Measurements from ENCODE around the gene SLC28A1.
"Not testable (repeated sequence)": the region's sequence is repeated elsewhere in the genome, so short reads cannot be mapped to it uniquely, and the experiment has no call there.

The SLC28A1 gene, protein sequence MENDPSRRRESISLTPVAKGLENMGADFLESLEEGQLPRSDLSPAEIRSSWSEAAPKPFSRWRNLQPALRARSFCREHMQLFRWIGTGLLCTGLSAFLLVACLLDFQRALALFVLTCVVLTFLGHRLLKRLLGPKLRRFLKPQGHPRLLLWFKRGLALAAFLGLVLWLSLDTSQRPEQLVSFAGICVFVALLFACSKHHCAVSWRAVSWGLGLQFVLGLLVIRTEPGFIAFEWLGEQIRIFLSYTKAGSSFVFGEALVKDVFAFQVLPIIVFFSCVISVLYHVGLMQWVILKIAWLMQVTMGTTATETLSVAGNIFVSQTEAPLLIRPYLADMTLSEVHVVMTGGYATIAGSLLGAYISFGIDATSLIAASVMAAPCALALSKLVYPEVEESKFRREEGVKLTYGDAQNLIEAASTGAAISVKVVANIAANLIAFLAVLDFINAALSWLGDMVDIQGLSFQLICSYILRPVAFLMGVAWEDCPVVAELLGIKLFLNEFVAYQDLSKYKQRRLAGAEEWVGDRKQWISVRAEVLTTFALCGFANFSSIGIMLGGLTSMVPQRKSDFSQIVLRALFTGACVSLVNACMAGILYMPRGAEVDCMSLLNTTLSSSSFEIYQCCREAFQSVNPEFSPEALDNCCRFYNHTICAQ

DNA sequence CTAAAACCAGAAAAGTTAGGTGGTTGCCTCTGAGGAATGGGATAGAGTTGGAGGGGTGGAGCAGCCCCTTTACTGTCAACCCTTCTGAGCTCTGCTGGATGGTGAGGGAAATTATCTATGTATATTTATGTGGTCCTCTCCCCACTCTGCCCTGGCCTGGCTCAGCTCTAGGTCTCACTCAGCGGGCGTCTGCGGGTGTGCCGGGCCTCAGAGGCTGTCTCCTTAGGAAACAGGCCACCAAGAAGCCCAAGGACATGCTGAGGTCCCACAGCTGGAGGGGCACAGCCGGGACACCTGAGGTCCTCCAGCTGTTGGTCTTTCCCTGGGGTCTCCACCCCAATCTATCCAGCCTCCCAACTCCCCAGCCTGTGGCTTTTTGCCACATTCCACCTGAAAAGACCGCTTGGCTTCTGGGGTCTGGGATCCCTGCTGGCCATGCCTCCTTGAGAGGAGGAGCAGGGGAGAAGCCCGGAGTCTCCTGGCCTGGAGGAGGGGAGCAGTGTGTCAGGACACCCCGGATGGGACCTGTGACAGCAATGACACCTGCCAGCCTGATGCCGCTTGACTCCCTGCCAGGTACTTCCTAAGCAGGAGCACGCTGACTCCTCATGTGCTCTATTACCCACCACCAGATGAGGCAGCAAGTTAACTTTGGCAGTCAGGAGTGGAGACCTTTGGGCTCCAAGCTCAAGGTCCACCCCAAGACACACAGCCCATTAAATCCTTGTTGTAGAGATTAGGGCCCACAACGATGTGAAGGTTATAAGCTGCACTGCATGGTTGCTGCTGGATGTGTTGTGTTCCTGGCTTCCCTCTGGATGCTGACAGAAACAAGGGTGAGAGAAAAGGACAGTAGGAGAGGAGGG lies at the start of gene SLC28A1:
TSS of gene SLC28A1 (plus strand) at position 747 of the 866 bp plus-strand sequence. CDS start 3,099 bp downstream, outside the sequence.
- DNase-seq, result no peak

DNA sequence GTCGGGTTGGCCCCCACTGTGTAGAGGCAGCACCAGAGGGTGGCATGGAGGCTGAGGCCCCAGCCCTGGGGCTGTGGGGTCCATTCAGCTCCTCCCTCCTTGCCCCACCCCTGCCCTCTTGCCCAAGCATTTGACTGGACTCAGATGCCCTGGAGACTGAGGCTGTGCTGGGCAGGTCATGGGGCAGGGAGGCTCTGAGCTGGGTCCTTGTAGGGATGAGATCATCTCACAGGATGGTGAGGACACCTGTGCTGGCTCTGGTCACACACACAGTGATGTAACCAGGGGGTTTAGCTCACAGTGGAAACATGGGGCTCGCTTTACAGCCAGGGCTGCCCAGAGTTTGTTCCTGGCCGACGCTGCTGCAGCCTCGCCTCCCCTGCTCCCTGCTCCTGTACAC lies 49.5 kb upstream of the SLC28A1 start:
- no peak for DNase-seq

DNA sequence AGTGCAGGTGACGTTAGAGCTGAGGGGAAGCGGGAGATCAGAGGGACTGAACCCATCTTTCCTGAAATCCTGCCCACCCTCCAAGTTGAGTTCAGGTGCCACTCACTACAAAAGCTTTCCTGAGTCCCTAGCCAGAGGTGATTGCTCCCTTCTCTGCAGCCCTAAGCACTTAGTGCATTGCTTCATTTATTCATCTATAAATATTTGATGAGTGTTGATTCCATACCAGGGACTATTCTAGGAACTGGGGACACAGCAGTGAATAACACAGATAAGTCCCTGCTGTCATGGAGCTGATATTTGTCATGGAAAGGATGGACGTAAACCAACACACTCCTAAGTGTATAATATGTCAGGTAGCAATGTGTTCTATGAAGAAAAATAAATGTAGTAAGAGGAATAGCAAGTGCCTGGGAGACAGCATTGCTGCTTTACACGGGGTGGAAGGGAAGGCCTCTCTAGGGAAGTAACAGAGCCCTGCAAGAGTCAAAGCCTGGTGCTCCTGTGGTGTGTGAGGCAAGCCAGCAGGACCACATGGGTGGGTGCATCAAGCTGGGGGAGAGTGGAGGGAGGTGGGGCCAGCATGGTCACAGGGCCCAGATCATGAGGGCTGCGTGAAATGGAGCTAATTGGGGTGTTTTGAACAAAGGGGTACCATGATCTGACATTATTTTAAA lies 48.7 kb upstream of the SLC28A1 start:
- no peak for DNase-seq

DNA sequence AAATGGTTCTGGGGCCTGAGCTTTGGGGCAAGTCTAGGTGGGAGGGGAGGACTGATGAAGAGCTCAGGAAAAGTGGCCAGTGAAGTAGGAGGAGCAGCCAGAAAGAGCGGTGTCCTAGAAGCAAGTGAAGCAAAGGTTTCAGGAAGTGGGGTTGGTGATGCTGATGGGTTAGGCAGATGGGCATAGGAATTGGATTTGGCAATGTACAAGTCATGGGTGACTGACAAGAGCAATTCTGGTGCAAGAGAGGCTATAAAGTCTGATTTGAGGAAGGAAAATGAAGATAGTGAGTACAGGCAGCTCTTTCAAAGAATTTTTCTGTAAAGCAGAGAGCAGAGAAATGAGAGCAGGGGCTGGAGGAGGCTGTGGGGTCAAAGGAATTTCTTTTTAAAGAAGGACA lies 47.6 kb upstream of the SLC28A1 start:
- no peak for DNase-seq

DNA sequence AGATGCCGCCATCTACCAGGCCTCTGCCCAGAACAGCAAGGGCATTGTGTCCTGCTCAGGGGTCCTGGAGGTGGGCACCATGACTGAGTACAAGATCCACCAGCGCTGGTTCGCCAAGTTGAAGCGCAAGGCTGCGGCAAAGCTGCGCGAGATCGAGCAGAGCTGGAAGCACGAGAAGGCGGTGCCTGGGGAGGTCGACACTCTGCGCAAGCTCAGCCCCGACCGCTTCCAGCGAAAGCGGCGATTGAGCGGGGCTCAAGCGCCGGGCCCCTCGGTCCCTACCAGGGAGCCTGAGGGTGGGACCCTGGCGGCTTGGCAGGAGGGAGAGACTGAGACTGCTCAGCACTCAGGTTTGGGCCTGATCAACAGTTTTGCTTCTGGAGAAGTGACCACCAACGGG lies 44.7 kb upstream of the SLC28A1 start:
- no peak for DNase-seq

DNA sequence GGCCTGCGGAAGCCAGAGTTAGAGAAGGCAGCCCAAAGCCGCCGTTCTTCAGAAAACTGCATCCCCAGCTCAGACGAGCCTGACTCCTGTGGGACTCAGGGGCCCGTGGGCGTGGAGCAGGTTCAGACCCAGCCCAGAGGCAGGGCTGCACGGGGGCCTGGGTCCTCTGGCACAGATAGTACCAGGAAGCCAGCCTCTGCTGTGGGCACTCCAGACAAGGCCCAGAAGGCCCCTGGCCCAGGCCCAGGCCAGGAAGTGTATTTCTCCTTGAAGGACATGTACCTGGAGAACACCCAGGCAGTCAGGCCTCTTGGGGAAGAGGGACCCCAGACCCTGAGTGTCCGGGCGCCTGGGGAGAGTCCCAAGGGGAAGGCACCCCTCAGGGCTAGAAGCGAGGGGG lies 44.2 kb upstream of the SLC28A1 start:
- DNase-seq, result no peak

DNA sequence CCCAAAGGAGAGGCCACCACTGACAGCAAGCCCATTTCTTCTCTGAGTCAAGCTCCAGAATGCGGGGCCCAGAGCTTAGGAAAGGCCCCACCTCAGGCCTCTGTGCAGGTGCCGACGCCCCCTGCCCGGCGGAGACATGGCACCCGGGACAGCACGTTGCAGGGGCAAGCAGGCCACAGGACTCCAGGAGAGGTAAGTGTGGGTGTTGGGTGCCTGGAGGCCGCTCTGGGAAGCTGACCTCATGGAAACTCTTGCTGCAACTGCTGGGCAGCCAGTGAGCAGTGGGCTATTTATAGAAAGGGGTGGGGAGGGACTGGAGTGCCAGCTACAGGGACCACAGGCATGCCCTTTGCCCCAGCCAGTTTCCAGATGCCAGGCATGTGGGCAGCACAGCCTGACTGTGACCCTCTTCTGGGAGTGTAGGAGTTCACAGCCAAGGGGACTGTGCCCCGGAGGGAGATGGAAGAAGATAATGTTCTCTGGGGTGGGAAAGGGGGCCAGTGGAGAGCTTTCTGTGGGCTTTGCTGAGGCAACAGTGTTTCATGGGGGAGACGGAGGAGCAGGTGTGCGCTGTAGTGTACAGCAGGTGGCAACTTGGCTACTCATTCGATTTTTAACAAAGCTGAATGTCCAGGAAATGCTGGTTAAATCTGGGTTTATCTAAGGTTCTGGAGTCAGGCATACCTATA lies 43.6 kb upstream of the SLC28A1 start:
- DNase-seq, result peak; percentile 70 to 80

DNA sequence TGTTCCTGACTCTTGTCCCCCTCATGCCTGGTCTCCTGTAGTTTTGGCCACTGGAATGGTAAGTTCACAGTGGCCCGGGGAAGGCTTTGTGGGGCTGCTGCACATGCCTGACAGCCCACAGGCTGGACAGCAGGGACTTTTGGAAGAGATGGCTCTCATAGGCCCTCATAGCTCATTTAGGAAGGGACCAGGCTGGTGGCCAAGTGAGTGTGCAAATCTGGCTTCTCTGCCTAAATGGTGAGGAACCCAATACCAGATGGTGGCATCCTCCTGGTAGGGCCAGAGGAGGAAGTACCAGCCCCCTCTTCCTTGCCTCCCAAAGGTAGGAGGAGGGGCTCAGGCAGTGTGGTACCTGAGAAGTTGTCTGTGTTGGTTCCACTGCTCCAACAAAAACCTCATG lies 41.7 kb upstream of the SLC28A1 start:
- no peak for DNase-seq

DNA sequence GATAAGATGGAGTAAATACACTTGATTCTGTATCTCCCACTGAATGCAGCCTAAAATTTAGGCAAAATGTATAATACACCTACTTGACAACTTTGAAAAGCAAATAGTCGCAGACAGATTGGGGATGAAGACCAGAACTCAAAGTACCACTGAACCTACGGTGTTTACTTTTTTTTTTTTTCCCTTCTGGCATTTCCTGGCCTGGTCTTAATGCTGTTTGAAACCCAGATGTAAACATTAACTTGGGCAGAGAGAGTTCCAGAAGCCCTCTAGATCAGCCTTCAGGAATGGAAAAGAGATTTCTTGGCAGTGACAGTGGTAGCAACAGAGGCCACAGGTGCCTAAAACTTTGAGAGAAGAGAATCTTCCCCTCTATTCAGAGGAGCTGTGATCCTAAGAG lies 39.5 kb upstream of the SLC28A1 start:
- no peak for DNase-seq

DNA sequence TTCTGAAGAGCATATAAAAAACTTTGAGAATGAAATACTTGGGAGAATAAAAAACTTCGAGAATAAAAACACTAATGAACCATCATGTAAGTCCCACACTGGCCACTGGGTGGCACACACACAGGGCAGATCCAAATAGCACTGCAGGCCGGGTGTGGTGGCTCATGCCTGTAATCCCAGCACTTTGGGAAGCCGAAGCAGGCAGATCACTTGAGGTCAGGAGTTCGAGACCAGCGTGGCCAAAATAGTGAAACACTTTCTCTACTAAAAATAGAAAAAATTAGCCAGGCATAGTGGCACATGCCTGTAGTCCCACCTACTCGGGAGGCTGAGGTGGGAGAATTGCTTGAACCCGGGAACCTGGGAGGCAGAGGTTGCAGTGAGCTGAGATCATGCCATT lies 38.8 kb upstream of the SLC28A1 start:
- DNase-seq, result not testable (repeated sequence)

DNA sequence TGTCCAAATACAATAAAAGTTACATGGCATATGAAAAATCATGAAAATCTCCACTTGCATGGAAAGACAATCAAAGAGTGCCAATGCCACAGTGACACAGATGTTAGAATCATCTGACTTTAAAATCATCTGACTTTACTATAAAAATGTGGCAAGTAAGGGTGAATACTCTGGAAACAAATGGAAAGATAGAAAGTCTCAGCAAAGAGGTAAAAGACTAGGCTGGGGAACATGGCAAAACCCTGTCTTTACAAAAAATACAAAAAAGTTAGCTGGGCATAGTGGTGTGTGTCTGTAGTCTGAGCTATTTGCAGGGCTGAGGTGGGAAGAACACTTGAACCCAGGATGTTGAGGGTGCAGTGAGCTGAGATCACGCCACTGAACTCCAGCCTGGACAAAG lies 38.2 kb upstream of the SLC28A1 start:
- no peak for DNase-seq

DNA sequence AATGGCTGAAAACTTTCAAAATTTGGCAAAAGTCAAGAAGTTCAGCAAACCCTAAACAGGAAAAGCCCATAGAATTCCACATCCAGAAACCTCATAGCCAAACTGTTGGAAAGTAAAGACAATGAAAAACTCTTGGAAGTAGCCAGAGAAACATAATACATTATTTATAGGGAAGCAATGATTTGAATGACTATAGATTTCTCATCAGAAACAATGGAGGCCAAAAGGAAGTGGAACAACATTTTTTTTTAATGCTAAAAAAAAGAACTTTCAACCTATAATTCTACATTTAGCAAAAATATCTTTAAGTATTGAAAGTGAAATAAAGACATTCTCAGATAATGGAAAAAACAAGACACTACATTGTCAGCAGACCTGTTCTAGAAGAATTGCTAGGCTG lies 37.1 kb upstream of the SLC28A1 start:
- no peak for DNase-seq

DNA sequence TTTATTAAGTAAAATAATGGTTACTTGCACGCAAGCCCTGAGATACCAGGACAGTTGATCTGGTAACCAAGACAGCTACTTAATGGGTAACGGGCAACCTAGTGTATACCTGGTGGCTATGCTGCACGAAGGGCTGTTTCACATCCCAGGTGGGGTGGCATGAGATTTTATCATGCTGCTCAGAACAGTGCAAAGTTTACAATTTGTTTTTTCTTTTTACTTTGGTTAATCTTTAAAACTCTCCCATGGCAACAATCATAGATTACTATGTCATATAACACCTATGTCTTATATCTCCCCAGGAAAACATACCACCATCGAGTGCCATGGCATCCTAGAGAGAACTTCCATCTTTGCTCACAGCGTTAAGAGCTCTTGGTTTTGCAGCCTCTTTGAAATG lies 32.2 kb upstream of the SLC28A1 start:
- DNase-seq, result no peak

DNA sequence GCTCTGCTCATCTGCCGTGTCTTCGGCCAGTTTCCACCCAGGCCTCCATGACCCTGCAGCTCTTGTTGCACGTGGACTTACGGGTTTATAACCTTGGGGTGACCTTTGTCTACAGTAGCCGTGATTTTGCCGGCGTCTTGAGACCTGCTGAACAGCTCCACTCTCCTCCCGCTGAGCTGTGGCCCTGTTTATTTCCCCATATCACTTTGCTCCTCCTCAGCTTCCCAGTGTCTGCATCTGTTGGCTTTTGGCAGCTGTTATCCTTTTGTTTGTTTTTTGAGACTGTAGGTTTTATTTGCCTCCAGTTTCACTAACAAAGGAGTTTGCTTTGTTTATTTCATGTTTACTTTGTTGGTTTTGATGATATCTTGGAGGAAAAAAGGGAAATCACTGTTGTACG lies 29.3 kb upstream of the SLC28A1 start:
- DNase-seq, result no peak

DNA sequence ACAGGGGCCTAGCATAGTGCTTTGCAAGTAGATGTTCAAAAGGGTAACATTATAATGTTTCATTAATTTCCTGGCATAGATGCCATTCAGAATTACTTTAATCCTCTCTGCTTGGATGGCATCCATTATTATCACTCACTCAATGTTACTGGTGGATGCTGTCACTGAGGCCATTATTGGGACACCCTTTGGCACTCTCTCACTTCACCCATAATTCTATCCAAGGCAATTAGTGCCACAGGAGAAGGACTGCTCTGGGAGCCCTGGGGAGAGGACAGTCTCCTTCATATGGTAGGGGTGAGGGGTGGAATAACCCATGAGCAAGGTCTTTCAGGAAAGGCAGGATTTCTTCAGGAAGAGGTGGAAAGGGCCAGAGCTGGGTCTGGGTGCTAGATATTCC lies 28.7 kb upstream of the SLC28A1 start:
- no peak for DNase-seq

DNA sequence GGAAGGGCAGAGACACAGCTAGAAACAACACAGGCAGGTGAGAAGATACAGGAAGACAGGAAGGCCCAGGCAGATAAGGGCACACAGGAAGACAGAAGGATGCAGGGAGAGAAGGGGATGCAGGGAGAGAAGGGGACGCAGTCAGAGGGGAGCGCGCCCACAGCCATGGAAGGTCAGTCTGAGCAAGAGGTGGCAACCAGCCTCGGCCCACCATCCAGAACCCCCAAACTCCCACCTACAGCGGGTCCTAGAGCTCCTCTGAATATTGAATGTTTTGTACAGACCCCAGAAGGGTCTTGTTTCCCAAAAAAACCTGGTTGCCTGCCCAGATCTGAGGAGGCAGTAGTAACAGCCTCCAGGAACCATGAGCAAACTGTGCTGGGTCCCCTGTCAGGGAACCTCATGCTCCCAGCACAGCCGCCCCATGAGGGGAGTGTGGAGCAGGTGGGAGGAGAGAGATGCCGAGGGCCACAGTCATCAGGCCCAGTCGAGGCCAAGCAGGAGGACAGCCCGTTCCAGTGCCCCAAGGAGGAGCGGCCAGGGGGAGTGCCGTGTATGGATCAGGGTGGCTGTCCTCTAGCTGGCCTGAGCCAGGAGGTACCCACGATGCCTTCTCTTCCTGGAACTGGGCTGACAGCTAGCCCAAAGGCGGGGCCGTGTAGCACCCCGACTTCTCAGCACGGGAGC lies 27.6 kb upstream of the SLC28A1 start:
- DNase-seq, result no peak

DNA sequence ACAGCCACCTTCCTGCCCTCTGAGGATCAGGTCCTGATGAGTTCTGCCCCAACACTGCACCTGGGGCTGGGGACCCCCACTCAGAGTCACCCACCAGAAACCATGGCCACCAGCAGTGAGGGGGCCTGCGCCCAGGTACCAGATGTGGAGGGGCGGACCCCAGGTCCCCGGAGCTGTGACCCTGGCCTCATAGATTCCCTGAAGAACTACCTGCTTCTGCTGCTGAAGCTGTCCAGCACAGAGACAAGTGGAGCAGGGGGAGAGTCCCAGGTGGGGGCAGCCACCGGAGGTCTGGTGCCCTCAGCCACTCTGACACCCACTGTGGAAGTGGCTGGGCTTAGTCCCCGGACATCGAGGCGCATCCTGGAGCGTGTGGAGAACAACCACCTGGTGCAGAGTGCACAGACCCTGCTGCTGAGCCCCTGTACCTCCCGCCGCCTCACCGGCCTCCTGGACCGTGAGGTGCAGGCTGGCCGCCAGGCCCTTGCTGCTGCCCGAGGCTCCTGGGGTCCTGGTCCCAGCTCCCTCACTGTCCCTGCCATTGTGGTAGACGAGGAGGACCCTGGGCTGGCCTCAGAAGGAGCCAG lies 27.0 kb upstream of the SLC28A1 start:
- DNase-seq, result no peak

DNA sequence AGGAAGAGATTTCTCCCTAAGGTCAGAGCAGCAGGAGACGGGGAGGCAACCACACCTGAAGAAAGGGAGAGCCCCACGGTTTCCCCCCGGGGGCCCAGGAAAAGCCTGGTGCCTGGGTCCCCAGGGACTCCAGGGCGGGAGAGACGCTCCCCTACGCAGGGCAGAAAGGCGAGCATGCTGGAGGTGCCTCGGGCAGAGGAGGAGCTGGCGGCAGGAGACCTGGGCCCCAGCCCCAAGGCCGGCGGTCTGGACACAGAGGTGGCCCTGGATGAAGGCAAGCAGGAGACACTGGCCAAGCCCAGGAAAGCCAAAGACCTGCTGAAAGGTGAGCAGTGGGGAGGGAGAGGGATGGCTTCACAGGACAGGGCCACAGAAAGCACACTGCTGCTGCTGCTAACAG lies 26.2 kb upstream of the SLC28A1 start:
- DNase-seq, result no peak

DNA sequence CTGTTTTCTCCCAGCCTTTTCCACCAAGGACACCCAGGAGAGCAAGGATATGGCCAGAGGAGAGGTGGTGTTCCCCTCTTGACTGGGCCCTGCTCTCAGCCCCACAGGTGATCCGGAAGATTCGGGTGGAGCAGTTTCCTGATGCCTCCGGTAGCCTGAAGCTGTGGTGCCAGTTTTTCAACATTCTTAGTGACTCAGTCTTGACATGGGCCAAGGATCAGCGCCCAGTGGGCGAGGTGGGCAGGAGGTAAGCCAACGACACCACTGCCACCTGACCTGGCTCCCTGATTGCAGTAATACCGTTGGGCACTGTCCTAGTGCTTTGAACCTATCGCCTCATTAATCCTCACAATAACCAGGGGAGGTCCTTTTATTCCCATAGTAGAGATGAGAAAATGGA lies 25.3 kb upstream of the SLC28A1 start:
- no peak for DNase-seq

DNA sequence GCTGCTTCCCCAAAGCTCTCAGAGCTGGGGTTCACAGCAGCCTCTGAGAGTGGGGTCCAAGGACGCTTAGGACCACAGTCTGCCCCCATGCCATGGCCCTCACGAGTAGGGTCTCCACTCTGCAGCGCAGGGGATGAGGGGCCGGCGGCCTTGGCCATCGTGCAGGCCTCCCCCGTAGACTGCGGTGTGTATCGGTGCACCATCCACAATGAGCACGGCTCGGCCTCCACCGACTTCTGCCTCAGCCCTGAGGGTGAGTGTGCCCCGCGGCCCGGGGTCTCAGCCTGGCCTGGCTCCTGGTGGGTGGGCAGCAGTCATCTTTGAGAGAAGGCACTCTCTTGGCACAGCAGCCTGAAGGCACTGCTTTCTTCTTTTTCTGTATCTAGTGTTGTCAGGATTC lies 24.8 kb upstream of the SLC28A1 start:
- no peak for DNase-seq

DNA sequence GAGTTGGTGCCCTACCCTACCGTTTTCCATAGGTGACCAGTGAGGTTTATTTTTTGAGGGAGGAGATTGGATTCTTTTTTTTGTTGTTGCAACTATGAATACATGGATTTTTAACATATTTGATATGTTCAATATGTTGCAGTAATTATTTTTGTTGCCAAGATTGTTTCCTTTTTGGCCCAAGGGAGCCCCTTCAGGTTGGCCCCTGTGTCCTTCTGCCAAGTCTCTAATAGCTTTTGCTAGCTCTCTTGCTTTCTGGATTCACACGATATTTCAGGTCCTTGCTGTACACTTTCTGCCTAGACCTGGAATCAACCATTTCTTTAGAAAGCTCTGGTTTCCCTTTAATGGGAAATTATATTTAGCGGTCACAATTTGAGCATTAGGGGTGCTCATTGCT lies 22.7 kb upstream of the SLC28A1 start:
- DNase-seq, result no peak

Data from SHP77 (cell line).